ENCODE measurements around the gene FFAR2. TPM values are rescaled to one million over a fixed set of nuclear protein-coding genes. Genes with fewer than 3 reads are reported as not detected.

Gene FFAR2
- total and polyA plus RNA-seq, 2 donors (not counting 3 experiments of a cell fraction or from before 2014, with no cell fraction given), result not detected

DNA sequence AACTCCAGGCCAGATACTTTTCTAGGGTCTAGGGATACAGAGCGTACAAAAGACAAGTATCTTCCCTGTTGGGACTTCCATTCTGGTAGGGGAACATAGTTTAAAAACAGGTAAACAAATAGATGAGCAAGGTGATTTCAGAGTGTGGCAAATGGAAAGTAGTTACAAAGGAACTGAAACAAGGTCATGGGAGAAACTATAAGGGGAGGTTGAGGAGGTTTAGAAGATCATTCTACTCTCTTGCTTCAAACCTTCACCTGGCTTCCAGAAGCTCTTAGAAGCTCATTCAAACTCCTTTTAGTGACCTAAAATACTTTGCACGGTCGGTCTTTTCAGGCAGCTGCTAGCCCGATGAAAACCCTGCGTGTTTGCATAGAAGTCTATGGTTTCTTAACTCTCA lies 9.1 kb downstream of the FFAR2 start:
- FAIRE-seq, result no peak
- POLR2A ChIA-PET, result no interaction called here
- no peak overlapping the region for H3K27ac ChIP-seq (ENCODE audit: insufficient read depth, low read depth, low read length)

More for the DNA sequence above, 9.1 kb downstream of the FFAR2 start:
- Histone ChIP-seq H2AFZ (ENCODE audit: low read depth, low read length) (no peak overlapping the region), H3K79me2 (ENCODE audit: control insufficient read depth, insufficient read depth, low read length) (no peaks in the 10 kb centered on the region), H3K4me1 (ENCODE audit: control insufficient read depth, extremely low read depth, insufficient read depth, low read length) (no peaks in the 10 kb centered on the region), H3K4me3 (replicated peaks in 1 of 3; ENCODE audit: insufficient read depth in 1 of 3, low read depth in 1 of 3, low read length in 3 of 3) (no peak overlapping the region), H3K4me2 (ENCODE audit: insufficient read depth, low read length) (no peak overlapping the region), H3K9me3 (replicated peaks; ENCODE audit: control insufficient read depth, insufficient read depth, low read length) (no peaks in the 10 kb centered on the region), H3K27me3 (ENCODE audit: control insufficient read depth in 2 of 2, insufficient read depth in 2 of 2, low read length in 2 of 2) (no peaks in the 10 kb centered on the region), H3K36me3 (ENCODE audit: control insufficient read depth in 2 of 2, extremely low read depth in 1 of 2, insufficient read depth in 2 of 2, low read length in 2 of 2) (no peaks in the 10 kb centered on the region), H4K20me1 (replicated peaks; ENCODE audit: control insufficient read depth, extremely low read depth, insufficient read depth, low read length) (no peaks in the 10 kb centered on the region), H3K9ac (replicated peaks; ENCODE audit: extremely low read depth, insufficient read depth, low read length) (no peak overlapping the region), H3K9me1 (replicated peaks; ENCODE audit: control insufficient read depth, extremely low read depth, insufficient read depth, low read length) (no peaks in the 10 kb centered on the region)
- TF ChIP-seq, protein P1, sequence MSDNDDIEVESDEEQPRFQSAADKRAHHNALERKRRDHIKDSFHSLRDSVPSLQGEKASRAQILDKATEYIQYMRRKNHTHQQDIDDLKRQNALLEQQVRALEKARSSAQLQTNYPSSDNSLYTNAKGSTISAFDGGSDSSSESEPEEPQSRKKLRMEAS (IDR thresholded peaks at IDR 0.05; ENCODE audit: insufficient read depth, insufficient read length), result no peak
- TF ChIP-seq JUN (IDR thresholded peaks at IDR 0.05; ENCODE audit: borderline replicate concordance, insufficient read depth, insufficient read length, low read depth), result no peak
- no peak for TF ChIP-seq EZH2 (IDR thresholded peaks at IDR 0.05; ENCODE audit: borderline replicate concordance, low read depth, low read length, severe bottlenecking)
- no peak for TF ChIP-seq GATA2 (IDR thresholded peaks at IDR 0.05; ENCODE audit: insufficient read depth, insufficient read length, low read depth, low read length)
- no peak for TF ChIP-seq FOS (IDR thresholded peaks at IDR 0.05; ENCODE audit: borderline replicate concordance, insufficient read depth, low read length)
- no peak for TF ChIP-seq POLR2AphosphoS5 (IDR thresholded peaks at IDR 0.05; ENCODE audit: insufficient read depth, low read depth, low read length)
- TF ChIP-seq, protein P2, sequence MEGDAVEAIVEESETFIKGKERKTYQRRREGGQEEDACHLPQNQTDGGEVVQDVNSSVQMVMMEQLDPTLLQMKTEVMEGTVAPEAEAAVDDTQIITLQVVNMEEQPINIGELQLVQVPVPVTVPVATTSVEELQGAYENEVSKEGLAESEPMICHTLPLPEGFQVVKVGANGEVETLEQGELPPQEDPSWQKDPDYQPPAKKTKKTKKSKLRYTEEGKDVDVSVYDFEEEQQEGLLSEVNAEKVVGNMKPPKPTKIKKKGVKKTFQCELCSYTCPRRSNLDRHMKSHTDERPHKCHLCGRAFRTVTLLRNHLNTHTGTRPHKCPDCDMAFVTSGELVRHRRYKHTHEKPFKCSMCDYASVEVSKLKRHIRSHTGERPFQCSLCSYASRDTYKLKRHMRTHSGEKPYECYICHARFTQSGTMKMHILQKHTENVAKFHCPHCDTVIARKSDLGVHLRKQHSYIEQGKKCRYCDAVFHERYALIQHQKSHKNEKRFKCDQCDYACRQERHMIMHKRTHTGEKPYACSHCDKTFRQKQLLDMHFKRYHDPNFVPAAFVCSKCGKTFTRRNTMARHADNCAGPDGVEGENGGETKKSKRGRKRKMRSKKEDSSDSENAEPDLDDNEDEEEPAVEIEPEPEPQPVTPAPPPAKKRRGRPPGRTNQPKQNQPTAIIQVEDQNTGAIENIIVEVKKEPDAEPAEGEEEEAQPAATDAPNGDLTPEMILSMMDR (IDR thresholded peaks at IDR 0.05; ENCODE audit: extremely low read depth in 1 of 2, insufficient read depth in 1 of 2, low read depth in 1 of 2, low read length in 2 of 2), result no peak
- no peak for TF ChIP-seq MYC (IDR thresholded peaks at IDR 0.05; ENCODE audit: low read depth, low read length)
- no peak for TF ChIP-seq POLR2A (IDR thresholded peaks at IDR 0.05; ENCODE audit: low read depth, low read length)
- CTCF ChIA-PET, result no interaction called here
- no TSS peak for BruUV-seq (replicated peaks)
- no peak for DNase-seq (ENCODE audit: low read depth, low spot score)
- dilution Hi-C loops (cut with MboI; ENCODE audit: extremely low pct_ligation_motif_present, low sequenced_read_pairs) (no loop called here), intact Hi-C loops (cut with micrococcal nuclease) (no loop called here)
